Measurements from ENCODE around the gene TRIM15. TPM values are rescaled to one million over a fixed set of nuclear protein-coding genes. Genes with fewer than 3 reads are reported as not detected.

The TRIM15 gene
- total RNA-seq, 2 experiments from 2014 or later: 0.18 to 0.26 TPM

DNA sequence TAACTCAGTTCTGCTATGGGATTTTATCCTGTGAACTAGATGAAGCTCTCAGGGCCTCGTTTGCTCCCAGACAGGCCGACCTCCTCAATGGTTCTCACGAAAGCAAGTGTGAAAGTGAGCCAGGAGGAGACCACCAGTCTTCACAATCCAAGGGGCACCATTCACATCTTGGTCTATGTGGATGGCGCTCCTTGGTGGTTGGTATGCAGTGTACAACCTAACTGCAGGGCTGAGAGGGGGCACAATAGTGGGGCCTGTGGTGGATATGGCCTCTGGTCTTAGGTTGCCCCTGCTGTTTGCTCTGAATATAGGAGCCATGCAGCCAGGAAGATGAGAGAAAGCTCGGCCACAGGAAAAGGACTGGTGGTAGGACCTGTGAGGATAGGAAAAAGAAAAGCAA is 25.2 kb downstream of the TRIM15 start:
- H3K4me1 Mint-ChIP-seq: no peaks in the 10 kb centered on the region
- H3K4me3 Mint-ChIP-seq: no peak overlapping the region
- no peak overlapping the region for H3K27ac Mint-ChIP-seq
- H3K9me3 Mint-ChIP-seq (ENCODE audit: low read depth): no peaks in the 10 kb centered on the region
- no peaks in the 10 kb centered on the region for H3K27me3 Mint-ChIP-seq
- CTCF ChIA-PET: interaction anchor here (0.7 kb wide), 1 partner anchor 31 kb away, joined by 3 read pairs; no protein-coding TSS in a partner anchor
- intact Hi-C loops (cut with DNase I, micrococcal nuclease): no loop called here
- ATAC-seq (no peak), DNase-seq (no peak)
- POLR2A ChIA-PET: interaction anchor here (0.5 to 0.9 kb wide), 2 partner anchors 23 to 31 kb away, joined by 4 read pairs; no protein-coding TSS in a partner anchor
- peaks cover 46% of the 10 kb centered on the region for H3K36me3 Mint-ChIP-seq (ENCODE audit: low read depth)

DNA sequence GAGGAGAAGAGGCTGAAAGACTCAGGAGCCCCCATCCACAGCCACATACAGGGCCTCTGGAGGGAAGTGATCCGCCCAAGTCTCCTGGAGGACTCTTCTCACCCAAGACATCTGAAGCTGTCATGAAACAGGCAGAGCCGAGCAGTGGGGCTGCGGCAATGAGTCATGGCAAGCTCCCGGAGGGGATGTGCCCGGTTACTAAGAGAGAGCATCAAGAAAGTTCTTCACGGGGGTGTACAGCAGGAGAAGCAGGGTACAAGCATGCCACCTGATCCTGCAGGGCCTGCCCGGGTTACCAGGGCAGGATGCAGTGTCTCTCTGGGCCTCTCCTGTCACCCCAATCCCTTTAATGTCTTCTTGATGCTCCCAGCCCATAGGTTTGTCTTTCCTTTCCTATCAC is 28.7 kb downstream of the TRIM15 start:
- no peaks in the 10 kb centered on the region for H3K4me1 Mint-ChIP-seq
- POLR2A ChIA-PET: interaction anchor here (0.6 kb wide), 1 partner anchor 857 kb away, joined by 7 read pairs; no protein-coding TSS in a partner anchor
- ATAC-seq: peak; percentile 26

DNA sequence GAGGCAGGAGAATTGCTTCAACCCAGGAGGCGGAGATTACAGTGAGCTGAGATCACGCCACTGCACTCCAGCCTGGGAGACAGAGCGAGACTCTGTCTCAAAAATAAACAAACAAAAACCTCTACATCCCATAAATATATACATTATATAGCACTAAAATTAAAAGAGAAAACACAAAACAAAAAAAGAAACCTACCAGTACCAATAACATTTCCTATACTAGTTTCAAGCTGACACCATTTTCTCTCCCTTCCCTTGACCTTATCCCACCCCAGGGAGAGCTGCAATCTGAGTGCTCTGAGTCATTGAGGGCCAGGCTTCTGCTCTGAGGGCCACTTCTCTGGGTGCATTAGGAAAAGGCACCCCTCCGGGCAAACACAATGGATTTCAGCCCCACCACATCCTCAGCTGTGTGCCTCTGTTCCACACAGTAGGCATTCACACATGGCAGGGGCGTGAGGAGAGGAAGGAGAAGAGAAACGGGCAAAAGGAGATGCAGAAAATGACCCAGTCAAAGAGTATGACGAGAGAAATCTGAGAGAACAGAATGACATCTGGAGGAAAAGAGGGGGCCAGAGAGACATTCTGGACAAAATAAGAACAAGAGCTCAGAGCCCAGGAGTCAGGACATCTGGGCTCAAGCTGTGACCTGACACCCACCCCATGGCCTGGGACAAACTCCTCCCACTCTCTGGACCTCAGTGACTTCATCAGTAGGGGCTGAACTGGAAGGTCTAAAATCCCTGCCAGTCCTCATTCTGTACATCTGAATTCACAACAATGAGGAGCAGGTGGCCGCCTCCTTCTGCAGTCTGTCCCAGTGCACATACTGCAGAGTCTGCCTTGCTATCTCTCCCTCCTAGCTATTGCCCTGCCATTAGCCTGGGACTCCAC is 31.7 kb downstream of the TRIM15 start:
- H3K9me3 Mint-ChIP-seq (ENCODE audit: low read depth): no peaks in the 10 kb centered on the region
- ChIA-PET CTCF (interaction anchor here (0.6 kb wide), 1 partner anchor 834 kb away, joined by 3 read pairs; no protein-coding TSS in a partner anchor), POLR2A (no interaction called here)
- no peak for ATAC-seq
- H3K4me3 Mint-ChIP-seq: no peak overlapping the region
- H3K36me3 Mint-ChIP-seq (ENCODE audit: low read depth): peaks cover 36% of the 10 kb centered on the region
- no peaks in the 10 kb centered on the region for H3K27me3 Mint-ChIP-seq
- peak overlapping the region; percentile 9 for H3K27ac Mint-ChIP-seq
- intact Hi-C loops (cut with DNase I, micrococcal nuclease): no loop called here
- no peak for DNase-seq
- no peaks in the 10 kb centered on the region for H3K4me1 Mint-ChIP-seq

More for the DNA sequence above, 28.7 kb downstream of the TRIM15 start:
- CTCF ChIA-PET: interaction anchor here (0.6 to 1.2 kb wide), 2 partner anchors 12 to 475 kb away, joined by 3 to 4 read pairs; no protein-coding TSS in a partner anchor
- peaks cover 36% of the 10 kb centered on the region for H3K36me3 Mint-ChIP-seq (ENCODE audit: low read depth)
- intact Hi-C loops (cut with DNase I, micrococcal nuclease): no loop called here
- no peak overlapping the region for H3K4me3 Mint-ChIP-seq
- no peak for DNase-seq
- no peak overlapping the region for H3K27ac Mint-ChIP-seq
- H3K9me3 Mint-ChIP-seq (ENCODE audit: low read depth): no peaks in the 10 kb centered on the region
- no peaks in the 10 kb centered on the region for H3K27me3 Mint-ChIP-seq

DNA sequence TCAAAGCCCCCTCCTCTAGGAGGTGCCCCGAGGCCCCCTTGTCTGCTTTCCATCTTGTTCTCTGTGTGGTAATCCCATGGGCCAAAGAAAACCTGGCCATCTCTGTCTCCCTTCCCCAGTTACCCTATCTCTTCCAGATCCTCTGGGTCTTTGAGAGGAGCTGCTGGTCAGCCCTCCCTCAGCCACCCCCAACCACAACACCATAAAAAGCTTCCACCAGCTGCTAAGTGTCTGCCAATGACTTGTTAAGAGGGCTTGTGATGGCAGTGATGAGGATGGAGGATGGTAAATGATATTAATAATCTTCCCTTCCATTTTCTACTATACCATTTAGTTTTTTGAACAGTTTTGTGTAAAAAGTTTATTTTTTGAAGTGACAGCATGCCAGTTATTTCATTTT is 32.6 kb downstream of the TRIM15 start:
- intact Hi-C loops (cut with DNase I, micrococcal nuclease): no loop called here
- Mint-ChIP-seq H3K27me3 (no peaks in the 10 kb centered on the region), H3K27ac (peak overlapping the region; percentile 55), H3K36me3 (ENCODE audit: low read depth) (peaks cover 43% of the 10 kb centered on the region), H3K9me3 (ENCODE audit: low read depth) (no peaks in the 10 kb centered on the region), H3K4me1 (peaks cover 4% of the 10 kb centered on the region), H3K4me3 (no peak overlapping the region)
- ATAC-seq (no peak), DNase-seq (no peak)
- ChIA-PET POLR2A (no interaction called here), CTCF (interaction anchor here (0.6 to 0.7 kb wide), 2 partner anchors 52 to 670 kb away, joined by 3 to 4 read pairs; no protein-coding TSS in a partner anchor)

DNA sequence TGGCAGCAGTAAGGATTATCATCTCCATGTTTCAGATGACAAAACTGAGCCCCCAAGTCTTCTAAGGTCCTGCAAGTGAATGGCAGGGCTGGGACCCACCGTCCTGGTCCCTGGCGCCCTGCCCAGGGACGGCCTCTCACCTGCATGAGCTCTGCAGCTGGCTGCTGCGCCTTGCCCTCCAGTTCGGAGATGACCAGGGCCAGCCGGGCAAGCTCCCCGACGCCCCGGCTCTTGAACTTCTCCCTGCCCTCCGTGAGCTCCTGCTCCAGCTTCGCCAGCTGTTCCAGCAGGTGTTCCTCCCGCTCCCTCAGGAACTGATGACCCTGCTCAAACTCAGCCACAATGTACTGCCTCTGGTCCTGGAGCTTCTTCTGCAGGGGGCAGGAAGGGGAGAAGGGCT is 33.0 kb downstream of the TRIM15 start:
- ChIA-PET POLR2A (no interaction called here), CTCF (interaction anchor here (0.6 to 0.7 kb wide), 2 partner anchors 53 to 669 kb away, joined by 3 to 4 read pairs; no protein-coding TSS in a partner anchor)
- intact Hi-C loops (cut with DNase I, micrococcal nuclease): no loop called here
- peaks cover 43% of the 10 kb centered on the region for H3K36me3 Mint-ChIP-seq (ENCODE audit: low read depth)
- DNase-seq (no peak), ATAC-seq (no peak)
- no peak overlapping the region for H3K4me3 Mint-ChIP-seq
- peaks cover 8% of the 10 kb centered on the region for H3K4me1 Mint-ChIP-seq
- H3K27ac Mint-ChIP-seq: no peak overlapping the region
- H3K27me3 Mint-ChIP-seq: no peaks in the 10 kb centered on the region
- H3K9me3 Mint-ChIP-seq (ENCODE audit: low read depth): no peaks in the 10 kb centered on the region

DNA sequence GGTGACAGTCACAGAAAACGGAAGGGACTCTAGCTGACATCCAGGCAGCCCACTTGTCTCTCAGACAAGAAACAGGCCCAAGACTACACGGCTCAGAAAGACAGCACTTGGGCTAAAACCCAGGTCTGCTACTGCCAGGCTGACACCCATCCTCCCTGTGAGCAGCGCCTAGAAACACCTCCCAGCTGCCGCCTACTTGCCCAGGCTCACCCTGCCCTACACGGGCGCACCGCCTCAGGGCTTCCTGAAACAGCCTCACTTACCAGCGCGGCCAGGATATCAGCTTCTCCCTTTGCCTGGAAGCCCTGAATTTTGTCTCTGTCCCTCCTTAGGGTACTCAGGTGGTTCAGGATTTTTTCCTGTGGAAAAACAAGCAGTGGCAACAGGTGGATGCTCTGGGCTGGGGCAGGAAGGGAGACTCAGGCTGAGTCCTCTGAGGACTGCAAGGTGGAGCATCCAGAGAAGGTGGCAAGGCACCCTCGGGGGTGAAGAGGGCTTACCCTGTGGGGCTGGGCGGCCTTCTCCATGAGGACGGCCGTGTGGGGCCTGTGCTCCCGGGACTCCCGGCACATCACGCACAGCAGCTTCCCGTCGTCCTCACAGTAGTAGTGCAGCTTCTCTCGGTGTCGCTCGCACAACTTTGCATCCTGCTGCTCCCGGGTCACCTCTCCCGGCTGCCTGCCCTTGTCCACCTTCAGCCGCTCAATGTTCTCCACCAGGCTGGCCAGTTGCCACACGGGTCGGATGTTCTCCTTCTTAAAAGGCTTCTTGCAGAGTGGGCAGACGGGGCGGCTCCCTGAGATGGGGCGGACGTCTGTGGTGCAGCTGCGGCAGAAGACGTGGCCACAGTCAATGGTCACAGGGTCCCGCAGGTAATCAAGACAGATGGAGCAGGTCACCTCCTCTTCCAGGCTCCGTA is 35.1 kb downstream of the TRIM15 start:
- H3K27ac Mint-ChIP-seq: no peak overlapping the region
- no peaks in the 10 kb centered on the region for H3K9me3 Mint-ChIP-seq (ENCODE audit: low read depth)
- no peak for ATAC-seq
- H3K4me1 Mint-ChIP-seq: peaks cover 21% of the 10 kb centered on the region
- no peaks in the 10 kb centered on the region for H3K27me3 Mint-ChIP-seq
- POLR2A ChIA-PET: no interaction called here
- CTCF ChIA-PET: no interaction called here
- peaks cover 46% of the 10 kb centered on the region for H3K36me3 Mint-ChIP-seq (ENCODE audit: low read depth)
- intact Hi-C loops (cut with DNase I, micrococcal nuclease): no loop called here
- H3K4me3 Mint-ChIP-seq: no peak overlapping the region
- no peak for DNase-seq

DNA sequence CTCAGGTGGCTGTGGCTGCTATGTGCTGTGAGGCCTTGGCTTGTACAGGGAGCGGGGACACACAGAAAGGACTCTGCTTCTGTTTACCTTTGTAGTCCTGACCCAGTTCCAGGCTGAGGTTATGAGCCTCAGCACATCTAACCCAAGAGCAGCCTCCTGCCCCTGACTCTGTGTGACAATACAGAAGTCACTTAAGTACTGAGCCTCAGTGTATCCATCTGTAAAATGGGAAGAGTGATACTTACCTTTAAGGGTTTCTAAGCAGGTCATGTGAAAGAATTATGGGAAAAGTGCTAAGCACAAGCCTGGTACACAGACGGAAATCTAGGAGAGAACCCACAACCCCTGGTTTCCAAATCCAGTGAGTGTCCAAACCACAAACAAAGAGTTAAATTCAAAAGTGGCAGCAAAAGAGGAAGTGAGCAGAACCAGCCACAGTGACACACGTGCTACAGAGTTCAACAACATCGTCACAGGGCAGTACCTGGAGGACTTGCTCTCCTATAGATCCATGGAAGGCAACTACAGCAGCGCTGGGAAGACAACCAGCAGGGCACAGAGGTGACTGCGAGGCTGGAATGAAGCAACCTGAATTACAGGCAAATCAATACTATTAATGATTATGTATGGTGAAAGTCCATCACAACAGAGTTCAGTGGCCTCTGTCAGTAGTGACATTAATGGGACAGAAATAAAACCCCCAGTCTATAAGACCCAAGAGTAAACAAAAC is 37.4 kb downstream of the TRIM15 start:
- Mint-ChIP-seq H3K36me3 (ENCODE audit: low read depth) (peaks cover 48% of the 10 kb centered on the region), H3K27ac (no peak overlapping the region), H3K27me3 (no peaks in the 10 kb centered on the region), H3K4me3 (no peak overlapping the region), H3K4me1 (peaks cover 30% of the 10 kb centered on the region), H3K9me3 (ENCODE audit: low read depth) (no peaks in the 10 kb centered on the region)
- ChIA-PET POLR2A (no interaction called here), CTCF (no interaction called here)
- ATAC-seq (no peak), DNase-seq (no peak)
- intact Hi-C loops (cut with DNase I, micrococcal nuclease): no loop called here

DNA sequence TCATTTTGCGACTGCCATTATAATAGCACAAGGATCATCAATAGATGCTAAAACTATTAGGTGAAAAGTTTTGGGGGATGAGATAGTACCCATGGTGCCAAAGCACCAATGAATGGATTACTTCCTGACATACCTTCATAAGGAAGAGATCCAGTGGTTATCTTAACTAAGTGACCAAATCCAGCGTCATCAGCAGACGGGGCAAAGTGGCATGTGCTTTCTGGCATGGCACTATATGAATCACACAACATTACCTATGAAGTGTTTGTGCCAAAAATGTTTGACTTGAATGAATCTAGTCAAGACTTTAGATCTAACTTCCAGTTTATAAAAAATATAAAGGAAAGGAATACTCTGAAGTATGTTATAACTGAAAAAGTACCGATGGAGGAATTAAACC is 39.0 kb downstream of the TRIM15 start:
- no peak for ATAC-seq
- Mint-ChIP-seq H3K27me3 (no peaks in the 10 kb centered on the region), H3K36me3 (ENCODE audit: low read depth) (peaks cover 34% of the 10 kb centered on the region), H3K4me3 (no peak overlapping the region), H3K27ac (no peak overlapping the region), H3K9me3 (ENCODE audit: low read depth) (no peaks in the 10 kb centered on the region), H3K4me1 (peaks cover 39% of the 10 kb centered on the region)
- ChIA-PET POLR2A (no interaction called here), CTCF (no interaction called here)
- no peak for DNase-seq
- intact Hi-C loops (cut with DNase I, micrococcal nuclease): no loop called here

DNA sequence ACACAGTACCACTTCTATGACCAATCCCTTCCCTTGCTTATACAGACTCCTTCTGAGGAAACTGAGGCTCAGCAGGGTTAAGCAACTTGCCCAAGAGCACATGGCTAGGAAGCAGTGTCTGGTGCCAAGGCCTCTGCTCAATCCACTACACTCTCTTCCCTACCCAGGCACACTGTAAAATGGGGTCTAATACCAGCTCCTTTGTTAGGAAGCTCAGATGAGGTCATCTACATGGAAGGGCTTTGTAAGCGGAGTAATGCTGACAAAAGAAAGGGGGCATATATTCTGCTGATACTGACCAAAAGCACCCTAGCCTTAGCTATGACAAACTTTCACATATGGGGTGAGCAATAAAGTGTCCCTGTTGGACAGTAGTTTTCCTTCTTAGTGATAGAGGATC is 40.8 kb downstream of the TRIM15 start:
- intact Hi-C loops (cut with DNase I, micrococcal nuclease): no loop called here
- ATAC-seq: no peak
- Mint-ChIP-seq H3K27me3 (no peaks in the 10 kb centered on the region), H3K4me3 (no peak overlapping the region), H3K9me3 (ENCODE audit: low read depth) (no peaks in the 10 kb centered on the region), H3K4me1 (peaks cover 57% of the 10 kb centered on the region), H3K27ac (peak overlapping the region; percentile 48), H3K36me3 (ENCODE audit: low read depth) (peaks cover 30% of the 10 kb centered on the region)
- no peak for DNase-seq
- POLR2A ChIA-PET: no interaction called here
- CTCF ChIA-PET: interaction anchor here (0.6 to 1.6 kb wide), 4 partner anchors 11 to 113 kb away, joined by 3 to 11 read pairs (median 3); no protein-coding TSS in a partner anchor

DNA sequence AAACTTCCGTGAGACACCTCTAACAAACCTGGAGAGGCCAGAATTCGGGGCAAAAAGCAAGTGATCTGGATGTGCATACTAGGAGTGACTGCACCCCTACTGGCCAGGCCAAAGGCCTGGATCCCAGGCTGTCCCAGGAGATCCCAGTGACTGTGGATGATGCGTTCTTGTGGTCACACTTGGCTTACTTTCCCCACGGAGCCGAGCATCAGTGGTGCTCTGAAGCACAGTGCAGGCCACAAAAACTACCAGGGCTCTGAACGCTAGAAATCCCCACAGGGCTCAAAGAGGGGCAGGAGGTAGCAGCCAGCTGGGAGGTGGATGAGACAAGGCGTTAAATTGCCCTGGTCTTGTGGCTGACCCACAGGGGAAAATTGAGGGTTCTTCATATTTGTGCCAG is 42.8 kb downstream of the TRIM15 start:
- intact Hi-C loops (cut with DNase I, micrococcal nuclease): no loop called here
- H3K4me1 Mint-ChIP-seq: peaks cover 70% of the 10 kb centered on the region
- H3K9me3 Mint-ChIP-seq (ENCODE audit: low read depth): no peaks in the 10 kb centered on the region
- no peak for DNase-seq
- POLR2A ChIA-PET: no interaction called here
- peaks cover 28% of the 10 kb centered on the region for H3K36me3 Mint-ChIP-seq (ENCODE audit: low read depth)
- no peak for ATAC-seq
- no peaks in the 10 kb centered on the region for H3K27me3 Mint-ChIP-seq
- no peak overlapping the region for H3K4me3 Mint-ChIP-seq
- H3K27ac Mint-ChIP-seq: no peak overlapping the region
- CTCF ChIA-PET: interaction anchor here (1.2 kb wide), 1 partner anchor 103 kb away, joined by 3 read pairs; no protein-coding TSS in a partner anchor
